Measurements from ENCODE around the gene WDR27. TPM values are rescaled to one million over a fixed set of nuclear protein-coding genes. Genes with fewer than 3 reads are reported as not detected.
A peak's percentile ranks its signal among the peaks of the same experiment; 100 is the strongest.

WDR27 gene
- 114 to 128 TPM (median 116 TPM) in 3 replicates for total RNA-seq

GRCh38 chr6:169701954-169702839, at the start of gene WDR27, which contains the start of gene C6orf120:
WDR27 (minus strand) TSS chr6:169702029; CDS start chr6:169689005, 13,024 bp downstream.
C6orf120 (plus strand) TSS chr6:169702126; CDS start chr6:169702460, 334 bp downstream.
- Mint-ChIP-seq H3K4me1 (peaks cover 37% of the 10 kb centered on the region), H3K4me3 (peak within 1 kb of the TSS; percentile 90), H3K27ac (peak within 1 kb of the TSS; percentile 92), H3K9me3 (no peaks in the 10 kb centered on the region), H3K27me3 (ENCODE audit: low read depth) (no peaks in the 10 kb centered on the region), H3K36me3 (peaks cover 11% of the 10 kb centered on the region)
- TF ChIP-seq, protein P1, sequence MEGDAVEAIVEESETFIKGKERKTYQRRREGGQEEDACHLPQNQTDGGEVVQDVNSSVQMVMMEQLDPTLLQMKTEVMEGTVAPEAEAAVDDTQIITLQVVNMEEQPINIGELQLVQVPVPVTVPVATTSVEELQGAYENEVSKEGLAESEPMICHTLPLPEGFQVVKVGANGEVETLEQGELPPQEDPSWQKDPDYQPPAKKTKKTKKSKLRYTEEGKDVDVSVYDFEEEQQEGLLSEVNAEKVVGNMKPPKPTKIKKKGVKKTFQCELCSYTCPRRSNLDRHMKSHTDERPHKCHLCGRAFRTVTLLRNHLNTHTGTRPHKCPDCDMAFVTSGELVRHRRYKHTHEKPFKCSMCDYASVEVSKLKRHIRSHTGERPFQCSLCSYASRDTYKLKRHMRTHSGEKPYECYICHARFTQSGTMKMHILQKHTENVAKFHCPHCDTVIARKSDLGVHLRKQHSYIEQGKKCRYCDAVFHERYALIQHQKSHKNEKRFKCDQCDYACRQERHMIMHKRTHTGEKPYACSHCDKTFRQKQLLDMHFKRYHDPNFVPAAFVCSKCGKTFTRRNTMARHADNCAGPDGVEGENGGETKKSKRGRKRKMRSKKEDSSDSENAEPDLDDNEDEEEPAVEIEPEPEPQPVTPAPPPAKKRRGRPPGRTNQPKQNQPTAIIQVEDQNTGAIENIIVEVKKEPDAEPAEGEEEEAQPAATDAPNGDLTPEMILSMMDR (IDR thresholded peaks at IDR 0.05; ENCODE audit: unreplicated experiment) = no peak
- peak; percentile 87 to 92 for DNase-seq (ENCODE audit: low spot score in 2 of 2, unreplicated experiment in 2 of 2)

DNA sequence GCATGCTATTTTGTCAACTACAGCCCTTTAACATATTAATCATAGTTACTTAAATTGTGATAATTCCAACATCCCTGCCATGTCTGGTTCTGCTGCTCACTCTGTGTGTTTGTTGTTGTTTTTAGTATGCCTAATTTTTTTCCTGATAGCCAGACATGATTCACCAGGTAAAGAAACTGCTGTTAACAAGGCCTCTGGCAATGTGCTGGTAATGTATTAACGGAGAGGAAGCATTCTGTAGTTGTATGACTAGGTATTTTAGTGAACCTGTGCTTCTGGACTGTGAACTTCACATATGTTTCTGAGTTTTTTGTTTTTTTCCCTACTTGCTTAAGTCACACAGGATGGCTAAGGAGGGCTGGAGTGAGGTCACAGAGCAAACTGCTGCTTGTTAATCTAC, 44.7 kb upstream of the WDR27 start:
- TF ChIP-seq, protein P1 (IDR thresholded peaks at IDR 0.05; ENCODE audit: unreplicated experiment) = no peak
- H3K27me3 Mint-ChIP-seq (ENCODE audit: low read depth) = no peaks in the 10 kb centered on the region
- no peak for DNase-seq (ENCODE audit: low spot score in 2 of 2, unreplicated experiment in 2 of 2)
- H3K4me3 Mint-ChIP-seq = no peak overlapping the region
- no peak overlapping the region for H3K27ac Mint-ChIP-seq
- H3K4me1 Mint-ChIP-seq = peaks cover 17% of the 10 kb centered on the region
- peaks cover 10% of the 10 kb centered on the region for H3K36me3 Mint-ChIP-seq
- H3K9me3 Mint-ChIP-seq = peaks cover 27% of the 10 kb centered on the region

GRCh38 chr6:169745405-169745804, 43.6 kb upstream of the WDR27 start:
- Mint-ChIP-seq H3K4me1 (peaks cover 9% of the 10 kb centered on the region), H3K27me3 (ENCODE audit: low read depth) (no peaks in the 10 kb centered on the region), H3K36me3 (peaks cover 10% of the 10 kb centered on the region), H3K4me3 (no peak overlapping the region), H3K27ac (no peak overlapping the region), H3K9me3 (peaks cover 27% of the 10 kb centered on the region)
- no peak for DNase-seq (ENCODE audit: low spot score in 2 of 2, unreplicated experiment in 2 of 2)
- TF ChIP-seq, protein P1 (IDR thresholded peaks at IDR 0.05; ENCODE audit: unreplicated experiment) = no peak

- Mint-ChIP-seq H3K4me3 (no peak overlapping the region), H3K27me3 (ENCODE audit: low read depth) (no peaks in the 10 kb centered on the region), H3K27ac (no peak overlapping the region), H3K36me3 (peaks cover 3% of the 10 kb centered on the region), H3K4me1 (peaks cover 6% of the 10 kb centered on the region), H3K9me3 (peaks cover 11% of the 10 kb centered on the region)
- TF ChIP-seq, protein P1 (IDR thresholded peaks at IDR 0.05; ENCODE audit: unreplicated experiment) = no peak
- no peak for DNase-seq (ENCODE audit: low spot score in 2 of 2, unreplicated experiment in 2 of 2)
Observed at GRCh38 chr6:169741344-169741743, 39.5 kb upstream of the WDR27 start.

- DNase-seq (ENCODE audit: low spot score in 2 of 2, unreplicated experiment in 2 of 2) = no peak
- TF ChIP-seq, protein P1 (IDR thresholded peaks at IDR 0.05; ENCODE audit: unreplicated experiment) = no peak
- peaks cover 10% of the 10 kb centered on the region for H3K27me3 Mint-ChIP-seq (ENCODE audit: low read depth)
- no peaks in the 10 kb centered on the region for H3K9me3 Mint-ChIP-seq
- no peak overlapping the region for H3K27ac Mint-ChIP-seq
- H3K4me1 Mint-ChIP-seq = peaks cover 6% of the 10 kb centered on the region
- no peak overlapping the region for H3K4me3 Mint-ChIP-seq
- no peaks in the 10 kb centered on the region for H3K36me3 Mint-ChIP-seq
Observed at GRCh38 chr6:169738976-169739529, 37.2 kb upstream of the WDR27 start.

Measured in mesothelial cell of epicardium (in vitro differentiated cells).